Measurements from ENCODE around the gene PMEPA1. TPM values are rescaled to one million over a fixed set of nuclear protein-coding genes. Genes with fewer than 3 reads are reported as not detected.

Gene PMEPA1
- total RNA-seq, 1 experiment from 2014 or later, result 89.8 TPM

- no peak for TF ChIP-seq CTCF (IDR thresholded peaks at IDR 0.05)
- TF ChIP-seq POLR2AphosphoS5 (IDR thresholded peaks at IDR 0.05; ENCODE audit: low read depth, low read length), result no peak
- TF ChIP-seq, protein P1, sequence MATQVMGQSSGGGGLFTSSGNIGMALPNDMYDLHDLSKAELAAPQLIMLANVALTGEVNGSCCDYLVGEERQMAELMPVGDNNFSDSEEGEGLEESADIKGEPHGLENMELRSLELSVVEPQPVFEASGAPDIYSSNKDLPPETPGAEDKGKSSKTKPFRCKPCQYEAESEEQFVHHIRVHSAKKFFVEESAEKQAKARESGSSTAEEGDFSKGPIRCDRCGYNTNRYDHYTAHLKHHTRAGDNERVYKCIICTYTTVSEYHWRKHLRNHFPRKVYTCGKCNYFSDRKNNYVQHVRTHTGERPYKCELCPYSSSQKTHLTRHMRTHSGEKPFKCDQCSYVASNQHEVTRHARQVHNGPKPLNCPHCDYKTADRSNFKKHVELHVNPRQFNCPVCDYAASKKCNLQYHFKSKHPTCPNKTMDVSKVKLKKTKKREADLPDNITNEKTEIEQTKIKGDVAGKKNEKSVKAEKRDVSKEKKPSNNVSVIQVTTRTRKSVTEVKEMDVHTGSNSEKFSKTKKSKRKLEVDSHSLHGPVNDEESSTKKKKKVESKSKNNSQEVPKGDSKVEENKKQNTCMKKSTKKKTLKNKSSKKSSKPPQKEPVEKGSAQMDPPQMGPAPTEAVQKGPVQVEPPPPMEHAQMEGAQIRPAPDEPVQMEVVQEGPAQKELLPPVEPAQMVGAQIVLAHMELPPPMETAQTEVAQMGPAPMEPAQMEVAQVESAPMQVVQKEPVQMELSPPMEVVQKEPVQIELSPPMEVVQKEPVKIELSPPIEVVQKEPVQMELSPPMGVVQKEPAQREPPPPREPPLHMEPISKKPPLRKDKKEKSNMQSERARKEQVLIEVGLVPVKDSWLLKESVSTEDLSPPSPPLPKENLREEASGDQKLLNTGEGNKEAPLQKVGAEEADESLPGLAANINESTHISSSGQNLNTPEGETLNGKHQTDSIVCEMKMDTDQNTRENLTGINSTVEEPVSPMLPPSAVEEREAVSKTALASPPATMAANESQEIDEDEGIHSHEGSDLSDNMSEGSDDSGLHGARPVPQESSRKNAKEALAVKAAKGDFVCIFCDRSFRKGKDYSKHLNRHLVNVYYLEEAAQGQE (IDR thresholded peaks at IDR 0.05; ENCODE audit: insufficient read depth in 1 of 2, low read depth in 2 of 2, low read length in 1 of 2), result no peak
- TF ChIP-seq SIN3A (IDR thresholded peaks at IDR 0.05; ENCODE audit: borderline replicate concordance, insufficient read depth, low read depth, low read length), result no peak
- TF ChIP-seq TCF7L2 (IDR thresholded peaks at IDR 0.05; ENCODE audit: low read depth, low read length), result no peak
- ATAC-seq (peak; percentile 72), DNase-seq (ENCODE audit: low read depth, low spot score) (no peak)
- ChIA-PET CTCF (interaction anchor here (0.7 kb wide), 1 partner anchor 562 kb away, joined by 3 read pairs; no protein-coding TSS in a partner anchor), POLR2A (no interaction called here)
- no peaks in the 10 kb centered on the region for H3K36me3 ChIP-seq (ENCODE audit: control insufficient read depth, insufficient read depth, low read length)
- no peaks in the 10 kb centered on the region for H3K9me3 ChIP-seq (ENCODE audit: control insufficient read depth, insufficient read depth, low read depth, low read length)
- H3K27me3 ChIP-seq (ENCODE audit: control insufficient read depth, insufficient read depth, low read length), result no peaks in the 10 kb centered on the region
- peaks cover 5% of the 10 kb centered on the region; the same call in 1 of the 2 replicates for H3K4me1 ChIP-seq (ENCODE audit: control insufficient read depth, insufficient read depth, low read length)
- in situ Hi-C loops (cut with HindIII; ENCODE audit: low pct_unique_long_range_greater_than_20kb, low sequenced_read_pairs) (no loop called here), intact Hi-C loops (cut with micrococcal nuclease; ENCODE audit: unreplicated experiment) (no loop called here)
- H3K27ac ChIP-seq (ENCODE audit: low read length), result no peak overlapping the region
- no TSS peak for BruUV-seq (replicated peaks)
- no peak overlapping the region for H3K4me3 ChIP-seq (ENCODE audit: low read depth in 2 of 2, low read length in 2 of 2)
Measured at GRCh38 chr20:57618091-57618763, 91.6 kb downstream of the PMEPA1 start.

GRCh38 chr20:57617079-57617795 lies 92.6 kb downstream of the PMEPA1 start:
- no peaks in the 10 kb centered on the region for H3K36me3 ChIP-seq (ENCODE audit: control insufficient read depth, insufficient read depth, low read length)
- TF ChIP-seq CTCF (IDR thresholded peaks at IDR 0.05), result no peak
- no peak for TF ChIP-seq TCF7L2 (IDR thresholded peaks at IDR 0.05; ENCODE audit: low read depth, low read length)
- TF ChIP-seq SIN3A (IDR thresholded peaks at IDR 0.05; ENCODE audit: borderline replicate concordance, insufficient read depth, low read depth, low read length), result no peak
- TF ChIP-seq, protein P1 (IDR thresholded peaks at IDR 0.05; ENCODE audit: insufficient read depth in 1 of 2, low read depth in 2 of 2, low read length in 1 of 2), result no peak
- no peak for TF ChIP-seq POLR2AphosphoS5 (IDR thresholded peaks at IDR 0.05; ENCODE audit: low read depth, low read length)
- intact Hi-C loops (cut with micrococcal nuclease; ENCODE audit: unreplicated experiment), result no loop called here
- H3K4me3 ChIP-seq (ENCODE audit: low read depth in 2 of 2, low read length in 2 of 2), result no peak overlapping the region
- in situ Hi-C loops (cut with HindIII; ENCODE audit: low pct_unique_long_range_greater_than_20kb, low sequenced_read_pairs), result no loop called here
- POLR2A ChIA-PET, result interaction anchor here (0.5 kb wide), 1 partner anchor 612 kb away, joined by 3 read pairs; no protein-coding TSS in a partner anchor
- ATAC-seq (no peak), DNase-seq (ENCODE audit: low read depth, low spot score) (no peak)
- no TSS peak for BruUV-seq (replicated peaks)
- no peaks in the 10 kb centered on the region for H3K27me3 ChIP-seq (ENCODE audit: control insufficient read depth, insufficient read depth, low read length)
- H3K9me3 ChIP-seq (ENCODE audit: control insufficient read depth, insufficient read depth, low read depth, low read length), result no peaks in the 10 kb centered on the region
- CTCF ChIA-PET, result interaction anchor here (0.7 kb wide), 1 partner anchor 10 kb away, joined by 5 read pairs; no protein-coding TSS in a partner anchor
- H3K4me1 ChIP-seq (ENCODE audit: control insufficient read depth, insufficient read depth, low read length), result peaks cover 5% of the 10 kb centered on the region; the same call in 1 of the 2 replicates
- no peak overlapping the region for H3K27ac ChIP-seq (ENCODE audit: low read length)
